NCI-H82 (cell line): ENCODE data around the gene DENND1A.
"Not testable (repeated sequence)": the region's sequence is repeated elsewhere in the genome, so short reads cannot be mapped to it uniquely, and the experiment has no call there.

ENCODE experiments used
- DNase-seq: peaks from one replicate; lab custom pipeline; 2025; lab: John Stamatoyannopoulos, UW

The DENND1A gene

DNA sequence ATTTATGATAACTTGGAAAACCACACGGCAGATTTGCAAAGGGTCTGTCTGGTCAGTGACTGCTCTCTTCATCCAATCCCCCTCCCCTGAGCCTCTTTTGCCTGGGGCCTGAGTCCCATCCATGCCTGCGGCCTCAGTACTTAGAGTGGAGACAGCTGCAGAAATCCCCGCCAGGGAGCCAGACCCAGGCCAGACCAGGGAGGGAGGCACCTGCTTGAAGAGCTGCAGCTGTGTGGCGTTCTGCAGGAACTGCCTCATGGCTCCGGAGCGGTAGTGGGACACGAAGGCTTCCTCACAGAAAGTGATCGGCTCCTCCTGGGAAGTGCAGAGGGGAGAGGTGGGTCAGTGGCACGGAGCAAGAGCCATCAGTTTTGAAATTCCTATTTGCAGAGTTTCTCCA lies 472.3 kb downstream of the DENND1A start:
- DNase-seq, result no peak

DNA sequence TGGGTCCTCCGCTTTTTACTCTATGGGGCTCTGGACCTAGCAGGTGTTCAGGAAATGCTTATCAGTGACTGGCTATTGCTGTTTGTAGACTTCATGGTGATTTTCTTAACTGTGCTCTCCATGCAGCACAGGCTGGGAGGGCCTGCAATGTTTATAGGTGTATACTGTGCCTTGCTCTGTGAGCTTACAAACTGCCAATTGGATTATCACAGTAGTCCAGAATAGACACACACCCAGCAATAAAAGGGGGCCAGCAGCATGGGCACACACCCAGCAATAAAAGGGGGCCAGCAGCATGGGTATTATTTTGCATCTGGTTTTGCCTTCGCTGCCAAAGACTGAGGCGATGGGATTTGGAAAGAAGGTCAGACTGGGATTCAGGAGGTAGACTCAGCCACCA lies 473.9 kb downstream of the DENND1A start:
- no peak for DNase-seq

DNA sequence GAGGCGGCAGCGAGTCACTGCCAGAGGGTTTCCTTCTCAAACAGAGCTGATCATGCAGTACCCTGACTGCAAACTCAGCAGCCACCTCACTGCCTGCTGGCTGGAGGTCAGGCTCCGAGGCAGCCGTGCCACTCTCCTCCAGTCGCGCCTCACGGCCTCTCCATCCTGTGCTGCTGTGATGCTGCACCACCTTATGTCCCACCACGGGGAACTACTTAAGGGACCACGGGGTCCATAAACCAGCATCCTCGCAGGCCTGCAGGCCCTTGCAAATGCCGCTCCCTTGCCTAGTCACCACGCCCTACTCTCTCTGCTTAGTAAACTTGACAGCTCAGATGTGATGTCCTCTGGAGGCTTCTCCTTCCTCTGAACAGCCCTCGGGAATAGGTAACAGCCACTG lies 474.7 kb downstream of the DENND1A start:
- no peak for DNase-seq

DNA sequence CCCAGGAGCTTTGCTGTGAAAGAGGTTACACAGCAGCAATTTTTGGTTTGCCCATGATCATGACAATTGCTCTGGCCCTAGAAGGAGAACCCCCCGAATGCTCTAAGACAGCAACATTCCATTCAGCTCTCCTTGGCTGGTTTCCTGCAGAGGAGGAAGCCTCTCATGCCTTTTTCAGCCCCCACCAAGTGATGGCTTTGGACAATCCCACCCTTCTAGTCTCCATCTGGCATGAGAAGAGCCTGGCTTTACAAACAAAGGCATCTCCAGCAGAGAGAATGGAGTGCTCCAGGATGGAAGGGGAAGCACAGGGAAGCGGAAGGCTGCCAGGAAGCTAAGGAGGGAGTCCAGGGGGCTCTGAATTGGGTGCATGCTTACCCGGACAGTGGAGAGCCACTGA lies 475.6 kb downstream of the DENND1A start:
- no peak for DNase-seq

DNA sequence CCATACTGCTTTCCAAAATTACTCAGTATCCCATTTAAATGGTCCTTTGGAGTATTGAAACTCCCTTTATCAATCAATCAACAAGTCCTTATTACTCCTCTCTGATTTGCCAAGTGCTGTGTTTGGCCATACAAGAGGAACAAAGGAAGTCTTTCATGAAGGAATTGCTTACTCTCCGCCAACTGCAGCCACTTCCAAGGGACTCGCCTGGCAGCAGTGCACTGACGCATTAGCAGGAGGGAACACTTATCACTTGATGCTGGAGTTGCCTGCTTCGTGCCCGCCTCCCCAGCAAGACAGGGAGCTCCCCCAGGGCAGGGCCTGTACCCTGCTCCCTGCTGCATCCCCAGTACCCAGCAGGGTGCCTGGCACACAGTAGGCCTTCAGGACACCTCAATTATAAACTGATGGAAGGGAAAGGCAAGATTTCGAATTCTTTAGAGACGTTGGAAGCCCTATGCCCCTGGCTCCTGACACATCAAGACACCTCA lies 476.1 kb downstream of the DENND1A start:
- DNase-seq, result no peak

DNA sequence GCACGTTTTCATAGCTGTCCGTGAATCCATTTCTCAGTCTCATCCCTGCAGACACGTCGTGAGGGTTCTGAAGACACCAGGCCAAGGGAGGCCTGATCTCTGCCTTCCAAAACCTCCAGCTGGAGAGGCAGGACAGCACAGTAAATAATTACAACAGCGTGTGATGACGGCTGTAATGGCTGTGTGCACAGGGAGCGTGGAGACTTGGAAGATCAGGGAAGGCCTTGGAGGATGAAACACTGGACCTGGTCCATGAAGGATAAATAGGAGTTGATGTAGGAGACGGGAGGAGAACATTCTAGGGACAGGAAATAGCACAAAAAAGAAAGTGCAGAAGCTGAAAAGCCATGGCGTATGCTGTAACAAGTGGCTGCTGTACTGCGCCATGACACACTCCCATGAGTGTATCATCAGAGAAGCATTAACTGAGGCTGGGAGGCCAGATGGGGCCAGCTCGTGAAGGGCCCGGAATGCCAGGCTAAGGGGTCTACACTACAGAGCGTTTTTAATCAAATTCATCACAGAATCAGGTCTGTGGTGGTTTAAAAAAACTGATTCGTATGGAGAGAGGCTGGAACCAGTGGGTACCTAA lies 476.8 kb downstream of the DENND1A start:
- no peak for DNase-seq

DNA sequence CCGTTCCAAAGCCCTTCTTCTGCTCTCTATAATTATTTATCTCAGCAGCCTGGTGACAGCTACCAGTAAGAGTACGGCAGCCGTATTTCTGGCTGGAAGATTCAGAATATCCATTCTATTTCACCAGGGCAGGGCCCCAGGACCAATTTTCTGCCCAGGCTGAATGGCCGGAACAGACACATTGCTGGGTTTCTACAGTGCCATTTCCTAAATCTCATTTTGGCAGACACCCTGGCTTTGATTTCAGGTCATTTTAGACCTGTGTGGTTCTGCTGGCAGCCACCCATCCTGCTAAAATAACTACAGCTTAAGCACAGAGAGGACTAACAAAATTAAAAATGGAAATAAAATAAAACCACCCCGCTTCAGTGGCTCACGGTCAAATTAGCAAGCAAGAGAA lies 478.9 kb downstream of the DENND1A start:
- DNase-seq, result no peak

DNA sequence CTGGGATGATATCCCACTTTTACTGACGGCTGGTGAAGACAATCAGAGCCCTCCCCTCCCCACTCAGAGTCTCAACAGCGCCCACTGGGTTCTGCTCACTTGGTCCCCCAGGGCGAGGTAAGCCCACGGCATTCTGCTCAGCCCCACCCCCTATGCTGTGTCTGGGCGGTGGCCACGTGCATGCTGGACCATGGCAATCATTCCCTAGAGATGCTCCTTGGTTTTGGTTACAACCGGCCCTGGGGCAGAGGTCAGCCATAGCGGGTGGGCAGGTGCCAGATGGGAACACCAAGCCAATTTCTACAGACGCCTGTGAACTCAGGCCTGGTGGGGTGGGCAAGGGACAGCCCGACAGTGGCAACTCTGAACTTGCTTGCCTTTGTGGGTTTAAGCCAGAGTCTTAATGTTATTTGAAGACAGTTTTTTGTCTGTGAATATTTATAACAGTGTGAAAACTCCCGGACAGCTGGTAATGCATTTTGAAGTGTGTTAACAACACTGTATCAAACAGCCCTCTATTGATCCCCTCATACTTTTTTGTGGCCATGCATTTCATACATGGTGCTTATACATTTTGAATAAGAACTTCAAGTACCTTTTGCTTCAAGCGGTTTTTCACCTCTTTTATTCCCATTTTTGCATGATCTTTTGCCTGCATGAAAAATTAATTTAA lies 479.7 kb downstream of the DENND1A start:
- DNase-seq, result no peak

DNA sequence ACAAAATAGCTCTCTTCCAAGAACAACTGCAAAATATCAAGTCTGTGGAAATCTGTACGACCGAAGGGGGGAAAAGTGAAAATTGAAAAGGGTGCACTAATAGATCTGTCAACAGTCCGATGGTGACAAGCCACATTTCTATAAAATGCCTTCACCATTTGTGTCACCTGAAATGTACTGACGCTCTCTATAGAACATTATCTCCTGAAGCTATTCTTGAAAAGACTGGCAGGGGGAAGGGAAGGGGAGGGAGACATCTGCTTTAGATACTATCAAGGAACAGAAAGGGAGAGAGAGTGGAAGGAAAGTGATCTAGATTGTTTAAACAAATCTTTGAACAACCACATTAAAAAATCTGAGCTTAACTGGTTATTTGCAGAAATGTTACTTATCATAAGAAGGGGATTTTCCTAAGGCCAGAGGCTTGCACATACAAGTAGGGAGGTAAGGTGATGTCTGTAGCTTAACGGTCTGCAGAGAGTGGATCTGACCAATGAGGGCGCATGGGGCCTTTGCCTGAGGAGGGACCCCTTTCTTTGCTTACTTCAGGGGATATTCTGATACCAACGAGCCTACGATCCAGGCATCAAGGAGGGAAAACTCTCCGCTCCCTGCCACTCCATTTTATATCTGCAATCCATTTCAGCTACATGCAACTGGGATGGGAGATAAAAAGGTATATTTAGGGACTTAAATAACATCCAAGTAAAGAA lies 481.8 kb downstream of the DENND1A start:
- no peak for DNase-seq

DNA sequence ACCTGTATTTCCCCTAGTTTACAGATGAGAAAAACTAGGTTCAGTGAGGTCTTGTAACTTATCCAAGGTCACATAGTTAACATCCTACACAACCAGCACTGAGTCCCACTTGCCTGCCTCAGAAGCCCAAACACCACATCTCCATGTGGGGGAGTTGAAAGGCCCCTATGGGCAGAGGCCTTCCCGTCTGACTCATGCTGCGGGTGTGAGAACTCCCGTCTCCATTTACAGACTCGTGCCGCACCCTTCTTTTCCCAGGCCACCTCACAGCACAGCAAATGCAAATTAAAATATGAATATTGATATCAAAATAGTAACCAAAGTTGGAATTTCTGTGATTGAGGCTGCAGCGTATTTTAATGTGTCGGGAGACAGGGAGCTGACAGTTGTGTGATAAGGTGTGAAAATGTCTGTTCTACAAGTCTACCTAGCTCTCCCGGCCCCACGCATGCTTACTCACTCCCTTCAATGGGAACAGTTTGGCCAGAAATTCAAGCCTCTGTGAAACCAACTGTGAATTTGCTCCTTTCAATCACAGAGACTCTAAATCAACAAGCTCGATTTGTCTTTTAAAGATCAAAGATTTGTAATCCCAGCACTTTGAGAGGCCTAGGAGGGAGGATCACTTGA lies 483.8 kb downstream of the DENND1A start:
- DNase-seq, result no peak

DNA sequence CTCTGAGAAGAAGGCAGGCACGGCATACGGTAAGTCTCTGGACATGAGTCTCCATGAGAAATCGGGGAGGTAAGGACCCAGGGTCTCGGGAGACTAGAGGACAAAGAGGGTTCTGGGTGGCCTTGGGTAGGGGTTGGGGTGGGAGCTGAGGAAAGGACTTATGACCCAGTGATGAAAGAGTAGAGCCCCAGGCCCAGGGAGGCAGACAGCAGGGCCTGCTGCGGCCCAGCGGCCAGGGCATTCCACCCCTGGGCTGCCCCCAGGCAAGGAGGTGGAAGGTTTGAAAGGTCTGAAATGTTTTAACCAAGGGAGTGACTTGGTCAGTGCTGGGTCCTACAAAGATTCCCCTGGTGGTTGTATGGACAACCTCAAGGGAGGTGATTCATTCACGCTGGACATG lies 484.8 kb downstream of the DENND1A start:
- DNase-seq, result no peak

DNA sequence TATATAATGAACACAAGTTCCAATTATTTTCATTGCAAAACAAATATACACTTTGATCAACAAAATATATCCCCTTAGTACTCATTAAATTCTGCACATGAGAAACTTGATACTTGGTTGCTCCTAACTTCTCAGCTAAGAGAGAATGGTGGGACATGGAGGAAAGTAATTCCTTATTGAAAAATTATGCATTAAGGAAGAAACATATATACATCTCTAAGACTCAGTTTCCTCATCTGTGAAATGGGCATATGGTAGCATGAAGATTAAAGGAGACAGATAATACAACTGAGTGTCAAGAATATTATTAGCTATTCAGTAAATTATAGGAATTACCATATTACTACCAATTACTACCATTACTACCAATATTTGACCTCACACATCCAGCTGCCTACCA lies 488.2 kb downstream of the DENND1A start:
- DNase-seq, result no peak

DNA sequence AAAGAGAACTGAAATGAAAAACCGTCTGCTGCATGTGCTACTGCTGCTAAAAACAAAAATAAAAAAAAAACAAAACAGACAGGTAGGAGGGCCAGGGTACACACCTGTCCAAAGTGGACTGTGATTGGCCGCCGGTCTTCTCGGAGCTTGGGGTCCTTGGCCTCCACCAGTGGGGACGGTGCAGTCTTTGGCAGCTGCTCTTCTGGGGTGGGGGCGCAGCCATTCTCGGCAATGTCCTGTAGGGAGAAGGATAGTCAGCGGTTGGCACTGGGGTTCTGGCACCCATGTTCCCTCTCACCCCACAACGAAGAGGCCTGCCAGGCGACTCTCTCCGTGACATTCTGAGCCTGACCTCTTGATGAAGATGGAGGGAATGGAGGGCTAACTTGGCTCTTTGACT lies 489.7 kb downstream of the DENND1A start:
- no peak for DNase-seq

DNA sequence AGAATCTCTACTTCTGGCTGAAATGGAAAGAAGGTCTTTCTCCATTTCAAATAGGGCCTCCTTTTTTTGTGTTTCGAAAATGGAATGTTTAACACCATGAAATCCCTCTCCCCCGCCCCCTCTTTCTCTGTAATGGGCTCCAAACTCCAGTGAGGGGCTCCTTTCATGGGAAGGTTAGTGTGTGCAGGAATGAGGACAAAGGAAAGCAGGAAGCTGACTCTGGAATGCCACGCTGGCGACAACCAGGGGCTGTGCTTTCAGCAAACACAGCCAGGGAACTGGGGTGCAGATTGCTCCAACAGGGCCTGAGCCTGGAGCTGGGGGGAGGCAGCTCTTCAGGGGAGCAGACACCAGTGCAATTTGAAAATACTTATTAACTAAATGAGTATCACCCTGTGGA lies 491.1 kb downstream of the DENND1A start:
- DNase-seq, result no peak

DNA sequence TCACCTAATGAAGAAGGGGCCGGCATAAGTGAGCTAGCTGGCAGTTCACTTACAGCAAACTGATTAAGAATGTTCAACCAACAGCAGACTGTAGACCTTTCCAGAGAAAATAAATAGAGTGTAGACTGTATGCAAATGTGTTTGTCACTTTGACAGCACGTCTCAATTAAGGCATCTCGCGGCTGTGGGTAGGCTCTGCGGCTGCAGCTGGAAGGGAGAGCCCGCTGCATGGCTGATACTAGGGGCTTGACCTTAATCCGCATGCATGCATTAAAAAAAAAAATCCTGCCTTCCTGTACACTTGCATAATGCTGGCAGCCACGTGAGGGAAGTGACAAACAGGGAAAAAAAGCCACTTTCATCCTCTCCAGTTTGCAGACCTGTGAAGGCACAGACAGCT lies 491.6 kb downstream of the DENND1A start:
- DNase-seq, result peak; percentile 80

DNA sequence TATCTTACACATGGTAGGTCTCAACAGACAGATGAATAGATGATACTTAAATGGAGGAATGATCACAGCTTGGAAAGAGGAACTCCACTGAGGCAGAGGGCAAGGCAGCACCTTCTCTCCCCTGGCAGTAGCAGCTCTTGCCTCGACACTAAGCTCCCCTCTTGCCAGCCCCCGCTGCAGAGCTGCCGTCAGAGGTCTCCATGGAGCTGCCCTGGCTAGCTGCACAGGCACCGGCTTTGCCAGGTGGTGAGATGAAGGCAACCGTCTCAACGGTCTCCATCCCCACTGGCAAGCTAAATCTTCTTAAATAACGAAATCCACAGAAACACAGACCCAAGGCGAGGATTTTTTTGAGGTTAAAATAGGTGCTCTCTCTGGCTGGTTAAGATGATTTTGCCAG lies 492.7 kb downstream of the DENND1A start:
- peak; percentile 24 for DNase-seq

DNA sequence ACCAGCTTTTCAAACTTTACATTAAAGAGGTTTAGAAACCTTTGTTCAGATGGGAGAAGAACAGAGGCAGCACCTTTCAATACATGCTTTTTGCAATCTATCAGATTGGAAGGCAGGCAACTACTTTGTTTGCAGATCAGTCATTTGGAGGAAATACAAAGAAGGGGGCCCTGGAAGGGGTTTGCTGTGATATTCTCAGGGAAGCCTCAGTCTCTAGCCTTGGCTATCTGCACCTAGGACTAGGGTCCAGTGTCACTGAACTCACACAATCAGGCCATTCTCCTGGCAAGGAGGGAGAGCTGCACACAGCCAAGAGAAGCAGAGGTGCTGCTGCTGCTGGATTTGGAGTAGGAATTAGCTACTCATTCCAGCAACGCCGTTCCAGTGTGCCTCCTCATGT lies 494.5 kb downstream of the DENND1A start:
- DNase-seq, result no peak

DNA sequence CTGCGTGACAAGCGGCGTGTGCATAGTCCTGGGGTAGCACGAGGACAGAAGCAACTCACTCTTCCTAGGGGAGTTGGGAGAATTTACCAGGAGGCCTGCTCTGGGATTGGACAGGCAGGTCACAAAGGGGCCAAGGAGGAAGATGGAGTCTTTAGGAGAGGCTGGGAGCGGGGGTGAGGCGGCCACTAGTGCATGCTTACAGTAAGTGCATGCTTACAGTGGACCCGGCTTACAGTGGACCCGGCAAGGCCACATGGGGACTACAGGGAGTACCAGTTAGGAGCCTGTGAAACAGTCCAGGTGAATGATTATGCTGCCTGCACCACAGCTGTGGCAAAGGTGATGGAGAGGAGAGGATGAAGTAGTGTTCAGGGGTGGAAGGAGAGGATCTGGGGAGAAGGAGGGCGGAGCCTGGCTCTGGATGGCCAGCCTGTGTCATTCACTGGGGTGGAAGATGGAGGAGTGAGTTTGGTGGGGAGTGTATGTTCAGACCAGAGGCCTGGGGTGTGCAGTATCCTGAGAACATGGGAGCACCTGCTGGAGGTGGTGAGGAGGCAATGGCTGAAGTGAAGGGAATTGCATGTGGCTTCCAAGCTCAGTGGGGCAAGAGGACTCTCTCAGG lies 495.2 kb downstream of the DENND1A start:
- DNase-seq, result peak; percentile 49

DNA sequence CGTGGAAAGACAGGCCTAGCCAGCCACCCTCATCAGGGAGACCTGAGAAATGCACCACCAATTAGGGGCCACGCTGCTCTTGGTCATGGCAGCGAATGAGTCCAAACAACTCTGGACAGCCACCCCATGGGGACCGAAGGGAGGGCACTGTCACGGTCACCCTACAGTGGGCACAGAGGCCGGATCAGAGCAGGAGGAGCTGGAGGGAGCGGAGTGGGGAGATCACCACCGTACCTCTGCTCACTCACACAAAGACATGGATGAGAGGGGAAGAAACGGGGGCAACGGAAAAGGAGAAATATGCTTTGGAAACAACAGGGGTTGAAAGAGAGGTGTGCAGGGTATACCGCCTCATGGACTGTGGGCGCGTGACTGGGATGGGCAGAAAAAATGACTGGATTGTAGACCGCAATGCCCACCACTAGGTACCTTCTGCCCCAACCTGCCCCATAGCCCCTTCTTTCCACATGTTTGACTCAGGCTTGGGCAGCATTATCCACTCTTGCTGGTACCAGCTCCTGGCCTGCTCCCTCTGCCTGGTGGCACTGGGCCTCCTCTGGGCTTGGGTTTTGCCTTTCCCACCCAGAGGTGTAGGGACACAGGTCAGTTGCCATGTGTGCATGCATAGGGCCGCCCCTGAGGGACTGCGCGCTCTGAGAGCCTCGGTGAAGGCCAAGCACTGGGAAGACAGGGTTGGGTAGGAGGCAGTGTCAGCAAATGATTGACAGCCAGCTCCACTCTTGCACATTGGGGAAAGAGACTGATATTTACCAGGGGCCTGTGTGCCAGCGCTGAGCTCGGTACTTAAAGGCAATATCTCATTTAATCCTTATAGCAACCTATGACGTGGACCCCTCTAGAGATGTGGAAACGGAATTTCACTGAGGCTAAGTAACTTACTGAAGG lies 497.3 kb downstream of the DENND1A start:
- DNase-seq, result no peak

DNA sequence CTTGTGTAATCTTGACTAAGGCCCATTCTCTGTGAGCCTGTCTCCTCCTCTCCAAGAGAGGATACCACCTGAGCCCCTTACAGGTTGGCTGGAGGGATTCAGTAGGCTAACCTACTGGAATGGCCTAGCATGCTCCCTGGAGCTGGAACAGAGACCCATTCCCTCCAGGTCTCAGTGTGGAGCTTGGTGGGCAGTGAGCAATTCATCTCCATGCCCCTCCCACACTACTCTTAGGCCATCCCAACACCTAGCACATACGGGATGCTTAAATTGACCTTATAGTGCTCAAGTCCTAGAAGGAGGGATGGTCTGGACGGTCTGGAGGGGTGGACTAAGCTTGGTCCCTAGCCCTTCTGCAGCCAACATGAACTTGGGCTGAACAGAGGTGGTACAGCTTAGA lies 498.3 kb downstream of the DENND1A start:
- DNase-seq, result no peak

DNA sequence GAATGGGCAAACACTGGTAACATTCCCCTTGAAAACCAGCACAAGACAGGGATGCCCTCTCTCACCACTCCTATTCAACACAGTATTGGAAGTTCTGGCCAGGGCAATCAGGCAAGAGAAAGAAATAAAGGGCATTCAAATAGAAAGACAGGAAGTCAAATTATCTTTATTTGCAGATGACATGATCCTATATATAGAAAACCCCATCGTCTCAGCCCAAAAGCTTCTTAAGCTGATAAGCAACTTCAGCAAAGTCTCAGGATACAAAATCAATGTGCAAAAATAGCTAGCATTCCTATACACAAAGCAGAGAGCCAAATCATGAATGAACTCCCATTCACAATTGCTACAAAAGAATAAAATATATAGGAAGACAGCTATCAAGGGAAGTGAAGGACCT lies 501.5 kb downstream of the DENND1A start:
- not testable (repeated sequence) for DNase-seq
